Mesothelial cell of epicardium (in vitro differentiated cells): ENCODE measurements around the gene NXPH3. TPM values are rescaled to one million over a fixed set of nuclear protein-coding genes. Genes with fewer than 3 reads are reported as not detected.

ENCODE experiments used
- DNase-seq, 2 experiments: peaks; one replicate each; pipeline ENCODE4 v3.0.0; 2021; ENCODE audit warnings: low spot score in 2 of 2; ENCODE audit not compliant: unreplicated experiment in 2 of 2
- H3K27ac Mint-ChIP-seq: 2 replicates; pipeline ENCODE4 v1.8.0; 2021; ENCODE audit warnings: mixed read lengths
- H3K27me3 Mint-ChIP-seq: 2 replicates; pipeline ENCODE4 v1.8.0; 2021; ENCODE audit warnings: low read depth, mixed read lengths
- H3K36me3 Mint-ChIP-seq: 2 replicates; pipeline ENCODE4 v1.8.0; 2021; ENCODE audit warnings: mixed read lengths
- H3K4me1 Mint-ChIP-seq: 2 replicates; pipeline ENCODE4 v1.8.0; 2021; ENCODE audit warnings: mixed read lengths
- H3K4me3 Mint-ChIP-seq: 2 replicates; pipeline ENCODE4 v1.8.0; 2021; ENCODE audit warnings: mild to moderate bottlenecking, moderate library complexity, mixed read lengths
- H3K9me3 Mint-ChIP-seq: 2 replicates; pipeline ENCODE4 v1.8.0; 2021; ENCODE audit warnings: mixed read lengths
- total RNA-seq: library from RNA; stranded (reverse); gene quantifications from 3 replicates; pipeline ENCODE4 v1.2.1, GENCODE V29; 2021
- TF ChIP-seq, protein P1 (sequence below): fragments of 200-600 bp; sonication (generic); IDR thresholded peaks from one replicate; pipeline ENCODE4 v1.5.0; 2021; ENCODE audit warnings: antibody characterized with exemption; ENCODE audit not compliant: unreplicated experiment

NXPH3 gene
- total RNA-seq: 0.82 to 0.88 TPM (median 0.83 TPM) in 3 replicates

DNA sequence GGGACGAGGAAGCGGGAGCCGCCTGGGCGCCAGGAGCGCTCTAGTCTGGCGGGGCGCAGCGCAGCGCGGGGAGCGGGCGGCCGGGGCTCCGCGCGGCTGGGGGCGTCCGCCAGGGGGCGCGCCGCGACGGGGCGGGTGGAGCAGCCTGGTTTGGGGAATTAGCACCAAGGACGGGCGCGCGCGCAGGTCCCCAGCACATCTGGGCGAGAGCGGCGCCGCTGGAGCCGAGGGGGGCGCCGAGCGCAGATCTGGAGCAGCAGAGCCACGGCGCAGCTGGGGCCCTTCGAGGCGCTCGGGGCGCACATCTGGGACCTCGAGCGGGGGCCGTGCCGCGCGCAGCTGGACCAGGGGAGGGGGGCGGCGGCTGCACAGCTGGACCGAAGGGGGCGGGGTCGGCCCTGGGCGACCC lies at the start of gene NXPH3:
NXPH3 (plus strand) TSS at position 193 of the 409 bp plus-strand sequence. CDS start 349 bp downstream, outside the sequence.
- Mint-ChIP-seq H3K4me3 (peak within 1 kb of the TSS; percentile 78), H3K36me3 (no peaks in the 10 kb centered on the region), H3K27me3 (peaks cover 70% of the 10 kb centered on the region), H3K4me1 (peaks cover 4% of the 10 kb centered on the region), H3K27ac (no peak within 1 kb of the TSS), H3K9me3 (no peaks in the 10 kb centered on the region)
- TF ChIP-seq, protein P1, sequence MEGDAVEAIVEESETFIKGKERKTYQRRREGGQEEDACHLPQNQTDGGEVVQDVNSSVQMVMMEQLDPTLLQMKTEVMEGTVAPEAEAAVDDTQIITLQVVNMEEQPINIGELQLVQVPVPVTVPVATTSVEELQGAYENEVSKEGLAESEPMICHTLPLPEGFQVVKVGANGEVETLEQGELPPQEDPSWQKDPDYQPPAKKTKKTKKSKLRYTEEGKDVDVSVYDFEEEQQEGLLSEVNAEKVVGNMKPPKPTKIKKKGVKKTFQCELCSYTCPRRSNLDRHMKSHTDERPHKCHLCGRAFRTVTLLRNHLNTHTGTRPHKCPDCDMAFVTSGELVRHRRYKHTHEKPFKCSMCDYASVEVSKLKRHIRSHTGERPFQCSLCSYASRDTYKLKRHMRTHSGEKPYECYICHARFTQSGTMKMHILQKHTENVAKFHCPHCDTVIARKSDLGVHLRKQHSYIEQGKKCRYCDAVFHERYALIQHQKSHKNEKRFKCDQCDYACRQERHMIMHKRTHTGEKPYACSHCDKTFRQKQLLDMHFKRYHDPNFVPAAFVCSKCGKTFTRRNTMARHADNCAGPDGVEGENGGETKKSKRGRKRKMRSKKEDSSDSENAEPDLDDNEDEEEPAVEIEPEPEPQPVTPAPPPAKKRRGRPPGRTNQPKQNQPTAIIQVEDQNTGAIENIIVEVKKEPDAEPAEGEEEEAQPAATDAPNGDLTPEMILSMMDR: peak; percentile 42
- DNase-seq: peak; percentile 58 to 78

DNA sequence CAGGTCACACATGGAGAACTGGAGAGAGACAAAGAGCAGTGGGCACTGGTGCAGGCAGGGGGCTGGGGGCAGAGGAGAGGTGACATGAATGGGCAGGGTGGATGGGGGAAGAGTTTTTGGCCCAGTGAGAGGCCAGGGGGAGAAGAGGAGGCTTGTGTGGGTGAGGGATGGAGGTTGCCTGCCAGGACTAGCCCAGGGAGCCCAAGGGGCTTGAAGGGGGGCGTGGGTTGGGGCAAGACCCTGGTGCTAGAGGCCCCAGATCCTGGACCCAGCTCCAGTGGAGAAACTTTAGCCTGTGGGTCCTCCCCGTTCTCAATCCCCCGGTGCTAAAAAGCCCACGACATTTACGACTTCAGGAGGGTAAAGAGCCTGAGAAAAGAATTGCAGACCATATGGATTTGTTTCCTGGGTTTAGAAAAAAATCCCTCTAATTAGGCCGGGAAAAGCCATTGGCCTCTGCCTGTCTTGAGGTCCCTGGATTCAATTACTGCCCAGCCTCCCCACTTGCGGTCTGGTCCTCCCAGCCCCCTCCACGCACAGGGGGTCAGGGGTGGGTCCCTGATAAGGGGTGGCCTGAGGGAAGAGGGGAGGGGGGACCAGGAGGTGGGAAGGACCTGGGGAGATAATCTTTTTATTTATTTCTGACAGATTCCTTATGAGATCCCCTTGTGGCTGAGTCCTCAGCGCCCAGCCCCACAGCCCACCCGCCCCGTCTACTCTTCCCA lies 47.6 kb upstream of the NXPH3 start:
- no peaks in the 10 kb centered on the region for H3K9me3 Mint-ChIP-seq
- TF ChIP-seq, protein P1: no peak
- H3K4me3 Mint-ChIP-seq: no peak overlapping the region
- no peaks in the 10 kb centered on the region for H3K36me3 Mint-ChIP-seq
- DNase-seq: no peak
- peaks cover 21% of the 10 kb centered on the region for H3K4me1 Mint-ChIP-seq
- H3K27me3 Mint-ChIP-seq: no peaks in the 10 kb centered on the region
- peak overlapping the region; percentile 20 for H3K27ac Mint-ChIP-seq

DNA sequence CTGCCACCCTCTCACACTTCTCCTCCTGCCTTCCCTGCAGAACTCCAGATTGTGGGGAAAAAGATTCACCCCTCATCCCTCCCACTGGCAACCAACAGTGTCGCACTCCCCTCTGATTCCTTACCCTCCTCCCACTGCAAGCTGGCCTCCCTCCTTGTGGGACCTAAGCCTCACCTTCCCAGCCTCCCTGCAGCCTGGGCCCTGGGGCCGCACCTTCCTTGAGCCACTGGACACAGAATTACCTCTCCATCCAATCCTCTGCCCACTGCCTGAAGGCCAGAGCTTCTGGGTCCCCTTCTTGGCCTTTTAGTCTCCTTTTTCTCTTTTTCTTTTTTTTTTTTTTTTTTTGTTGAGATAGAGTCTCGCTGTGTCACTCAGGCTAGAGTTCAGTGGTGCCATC lies 46.7 kb upstream of the NXPH3 start:
- H3K4me1 Mint-ChIP-seq: peaks cover 15% of the 10 kb centered on the region
- no peaks in the 10 kb centered on the region for H3K9me3 Mint-ChIP-seq
- peak overlapping the region; percentile 20 for H3K27ac Mint-ChIP-seq
- no peaks in the 10 kb centered on the region for H3K27me3 Mint-ChIP-seq
- TF ChIP-seq, protein P1: no peak
- no peak overlapping the region for H3K4me3 Mint-ChIP-seq
- DNase-seq: no peak
- H3K36me3 Mint-ChIP-seq: no peaks in the 10 kb centered on the region

DNA sequence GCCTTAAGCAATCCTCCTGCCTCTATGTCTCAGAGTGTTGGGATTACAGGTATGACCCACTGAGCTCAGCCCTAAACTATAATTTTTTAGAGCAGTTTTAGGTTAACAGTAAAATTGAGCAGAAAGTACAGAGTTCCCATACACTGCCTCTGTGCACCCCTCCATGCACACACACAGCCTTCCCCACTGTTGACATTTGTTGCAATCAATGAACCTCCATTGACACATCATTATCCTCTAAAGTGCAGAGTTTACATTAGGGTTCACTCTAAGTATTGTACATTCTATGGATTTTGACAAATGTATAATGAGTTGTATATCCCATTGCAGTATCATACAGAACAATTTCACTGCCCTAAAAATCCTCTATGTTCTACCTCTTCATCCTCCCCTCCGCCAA lies 45.6 kb upstream of the NXPH3 start:
- DNase-seq: no peak
- no peak overlapping the region for H3K27ac Mint-ChIP-seq
- H3K4me1 Mint-ChIP-seq: peaks cover 15% of the 10 kb centered on the region
- H3K36me3 Mint-ChIP-seq: no peaks in the 10 kb centered on the region
- H3K27me3 Mint-ChIP-seq: no peaks in the 10 kb centered on the region
- no peak overlapping the region for H3K4me3 Mint-ChIP-seq
- TF ChIP-seq, protein P1: no peak
- H3K9me3 Mint-ChIP-seq: no peaks in the 10 kb centered on the region

DNA sequence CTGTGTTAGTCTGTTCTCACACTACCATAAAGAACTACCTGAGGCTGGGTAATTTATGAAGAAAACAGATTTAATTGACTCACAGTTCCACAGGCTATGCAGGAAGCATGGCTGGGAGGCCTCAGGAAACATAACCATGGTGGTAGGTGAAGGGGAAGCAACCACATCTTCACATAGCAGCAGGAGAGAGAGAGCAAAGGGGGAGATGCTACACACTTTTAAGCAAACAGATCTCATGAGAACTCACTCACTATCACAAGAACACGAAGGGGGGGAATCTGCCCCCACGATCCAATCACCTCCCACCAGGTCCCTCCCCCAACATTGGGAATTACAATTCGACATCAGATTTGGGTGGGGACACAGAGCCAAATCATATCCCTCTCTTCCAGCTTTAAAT lies 31.8 kb upstream of the NXPH3 start:
- Mint-ChIP-seq H3K4me3 (no peak overlapping the region), H3K4me1 (peaks cover 10% of the 10 kb centered on the region), H3K36me3 (no peaks in the 10 kb centered on the region), H3K27ac (no peak overlapping the region), H3K9me3 (peaks cover 8% of the 10 kb centered on the region), H3K27me3 (peaks cover 1% of the 10 kb centered on the region)
- TF ChIP-seq, protein P1: no peak
- DNase-seq: no peak
